DLD1 (cell line): ENCODE measurements around the gene ADAM33.

ENCODE experiments used
- in situ Hi-C: cut with HindIII; loops from 2 replicates; pipeline ENCODE4 v1.10.0; 2017; ENCODE audit warnings: low sequenced_read_pairs

Gene ADAM33

GRCh38 chr20:3652221-3652620, 29.6 kb downstream of the ADAM33 start:
- in situ Hi-C loops = no loop called here

GRCh38 chr20:3651204-3651962, 30.4 kb downstream of the ADAM33 start:
- in situ Hi-C loops = no loop called here

- in situ Hi-C loops = loop anchor here (25.0 kb wide), 1 partner anchor 88 kb away; the partner anchor contains the start of gene HSPA12B
Observed at GRCh38 chr20:3648951-3649350, 32.9 kb downstream of the ADAM33 start.

GRCh38 chr20:3647473-3647872, 34.3 kb downstream of the ADAM33 start:
- in situ Hi-C loops = loop anchor here (25.0 kb wide), 1 partner anchor 90 kb away; the partner anchor contains the start of gene HSPA12B

- in situ Hi-C loops = loop anchor here (25.0 kb wide), 1 partner anchor 91 kb away; the partner anchor contains the start of gene HSPA12B
Observed at GRCh38 chr20:3646651-3647050, 35.2 kb downstream of the ADAM33 start.

- in situ Hi-C loops = loop anchor here (25.0 kb wide), 1 partner anchor 91 kb away; the partner anchor contains the start of gene HSPA12B
Observed at GRCh38 chr20:3646067-3646440, 35.8 kb downstream of the ADAM33 start.

GRCh38 chr20:3645309-3646066, 36.3 kb downstream of the ADAM33 start:
- in situ Hi-C loops = loop anchor here (25.0 kb wide), 1 partner anchor 92 kb away; the partner anchor contains the start of gene HSPA12B

GRCh38 chr20:3640259-3640658, 41.6 kb downstream of the ADAM33 start:
- in situ Hi-C loops = loop anchor here (25.0 kb wide), 1 partner anchor 97 kb away; the partner anchor contains the start of gene HSPA12B

GRCh38 chr20:3635346-3635745, 46.5 kb downstream of the ADAM33 start:
- in situ Hi-C loops = loop anchor here (25.0 kb wide), 1 partner anchor 102 kb away; the partner anchor contains the start of gene HSPA12B

GRCh38 chr20:3633913-3634478, 47.8 kb downstream of the ADAM33 start:
- in situ Hi-C loops = loop anchor here (25.0 kb wide), 1 partner anchor 103 kb away; the partner anchor contains the start of gene HSPA12B

GRCh38 chr20:3632311-3633004, 49.4 kb downstream of the ADAM33 start:
- in situ Hi-C loops = loop anchor here (25.0 kb wide), 1 partner anchor 105 kb away; the partner anchor contains the start of gene HSPA12B

- in situ Hi-C loops = loop anchor here (25.0 kb wide), 1 partner anchor 106 kb away; the partner anchor contains the start of gene HSPA12B
Observed at GRCh38 chr20:3631534-3631933, 50.3 kb downstream of the ADAM33 start.

- in situ Hi-C loops = loop anchor here (25.0 kb wide), 1 partner anchor 107 kb away; the partner anchor contains the start of gene HSPA12B
Observed at GRCh38 chr20:3630429-3630828, 51.4 kb downstream of the ADAM33 start.

GRCh38 chr20:3629893-3630292, 51.9 kb downstream of the ADAM33 start:
- in situ Hi-C loops = loop anchor here (25.0 kb wide), 1 partner anchor 107 kb away; the partner anchor contains the start of gene HSPA12B

- in situ Hi-C loops = loop anchor here (25.0 kb wide), 1 partner anchor 109 kb away; the partner anchor contains the start of gene HSPA12B
Observed at GRCh38 chr20:3628502-3629314, 53.1 kb downstream of the ADAM33 start.

- in situ Hi-C loops = loop anchor here (25.0 kb wide), 1 partner anchor 110 kb away; the partner anchor contains the start of gene HSPA12B
Observed at GRCh38 chr20:3627476-3627875, 54.3 kb downstream of the ADAM33 start.

GRCh38 chr20:3622406-3622805, 59.4 kb downstream of the ADAM33 start:
- in situ Hi-C loops = no loop called here

- in situ Hi-C loops = no loop called here
Observed at GRCh38 chr20:3621111-3621510, 60.7 kb downstream of the ADAM33 start.
